Gastrocnemius medialis (tissue), 4 donors: ENCODE data around the gene HEATR5A. TPM values are rescaled to one million over a fixed set of nuclear protein-coding genes. Genes with fewer than 3 reads are reported as not detected.
"Not testable (repeated sequence)": the region's sequence is repeated elsewhere in the genome, so short reads cannot be mapped to it uniquely, and the experiment has no call there.

Experiments
- ATAC-seq, 2 donors: fragments of 150-250 bp; one replicate each; pipeline ENCODE4 v1.9.1; 2016
- DNase-seq, 2 donors: peaks; one replicate each; pipeline ENCODE4 v3.0.0-alpha.2; 2019
- H3K27ac ChIP-seq, 4 donors: fragments of 200-600 bp; sonication (generic); 1 replicate in 1 of 4; 2 replicates in 3 of 4; pipeline ENCODE4 v1.5.1; 2016 to 2018; ENCODE audit warnings: mild to moderate bottlenecking in 2 of 4, moderate library complexity in 1 of 4
- H3K27me3 ChIP-seq, 3 donors: fragments of 200-600 bp; sonication (generic) in 2 of 3; 1 replicate in 1 of 3; 2 replicates in 2 of 3; pipeline versions ENCODE4 v1.5.1 to v1.6.0; 2016 to 2019; ENCODE audit warnings: mild to moderate bottlenecking in 1 of 3, moderate library complexity in 1 of 3
- H3K36me3 ChIP-seq, 2 donors: fragments of 200-600 bp; sonication (generic) in 1 of 2; one replicate each; pipeline ENCODE4 v1.5.1; 2017 to 2018
- H3K4me1 ChIP-seq, 2 donors: fragments of 200-600 bp; sonication (generic) in 1 of 2; one replicate each; pipeline ENCODE4 v1.5.1; 2016 to 2017; ENCODE audit warnings: mild to moderate bottlenecking in 2 of 2
- H3K4me3 ChIP-seq, 4 donors: fragments of 200-600 bp; sonication (generic) in 3 of 4; 1 replicate in 1 of 4; 2 replicates in 3 of 4; pipeline ENCODE4 v1.5.1; 2016 to 2019; ENCODE audit warnings: mild to moderate bottlenecking in 2 of 4
- H3K9me3 ChIP-seq, 3 donors: fragments of 200-600 bp; sonication (generic) in 2 of 3; 1 replicate in 1 of 3; 2 replicates in 2 of 3; pipeline ENCODE4 v1.5.1; 2016 to 2019
- POLR2A ChIP-seq, 2 donors: fragments of 450-650 bp; IDR thresholded peaks; one replicate each; pipeline ENCODE4 v1.6.1; 2017; ENCODE audit warnings: antibody characterized with exemption in 2 of 2, mild to moderate bottlenecking in 2 of 2, moderate library complexity in 2 of 2
- in situ Hi-C, 4 donors: fragments of 200-750 bp; cut with MboI; loops; one replicate each; pipeline versions ENCODE4 v1.15.0 to v1.8.0; 2017; ENCODE audit warnings: low sequenced_read_pairs in 4 of 4
- intact Hi-C: fragments of 100-400 bp; cut with DNase I; formaldehyde crosslinking; loops from one replicate; pipeline ENCODE4 v1.15.1; 2023; ENCODE audit warnings: low total_unique reads
- total RNA-seq, 4 donors: library from RNA; depleted of rRNA; stranded (reverse); fragments of >200 nt; gene quantifications; one replicate each; pipeline versions ENCODE4 v1.1.0 to v1.2.3, GENCODE V29; 2016
- TF ChIP-seq, protein P1 (sequence below), 5 experiments: fragments of 450-650 bp in 3 of 5; fragments of 200-600 bp in 2 of 5; sonication (generic) in 2 of 5; IDR thresholded peaks in 4 of 5; conservative IDR thresholded peaks in 1 of 5; 1 replicate in 4 of 5; 2 replicates in 1 of 5; pipeline ENCODE4 v1.5.1; 2016 to 2019; ENCODE audit warnings: antibody characterized with exemption in 5 of 5, mild to moderate bottlenecking in 3 of 5, moderate library complexity in 3 of 5

HEATR5A gene
- total RNA-seq, 4 donors from 2014 or later = 11.3 to 39.7 (median 19.3) TPM

DNA sequence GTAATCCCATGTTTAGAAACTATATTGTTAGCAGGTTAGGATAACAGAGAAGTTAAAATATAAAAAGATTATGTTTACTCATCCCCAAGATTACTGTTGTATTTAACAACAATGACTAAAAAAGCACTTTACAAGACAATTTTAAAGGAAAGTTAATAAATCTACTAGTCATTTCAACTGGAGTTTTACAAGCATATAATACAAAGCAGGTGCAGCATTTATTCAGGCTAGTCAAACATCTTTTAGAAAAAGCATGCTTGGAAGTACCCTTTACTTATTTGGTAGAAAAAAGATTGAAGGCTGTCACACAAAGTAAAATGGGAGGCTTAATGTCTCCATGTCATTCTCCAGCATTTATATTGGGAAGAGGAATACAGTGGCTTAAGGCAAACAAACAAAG lies 80.6 kb downstream of the HEATR5A start:
- no peak for DNase-seq
- intact Hi-C loops (no loop called here), in situ Hi-C loops (loop anchor here in 1 of 4 donors (25.0 kb wide), 1 partner anchor 127 kb away; the partner anchor contains the start of gene HECTD1)
- no peak for ATAC-seq
- no peak for TF ChIP-seq POLR2A (IDR thresholded peaks at IDR 0.05)
- TF ChIP-seq, protein P1, sequence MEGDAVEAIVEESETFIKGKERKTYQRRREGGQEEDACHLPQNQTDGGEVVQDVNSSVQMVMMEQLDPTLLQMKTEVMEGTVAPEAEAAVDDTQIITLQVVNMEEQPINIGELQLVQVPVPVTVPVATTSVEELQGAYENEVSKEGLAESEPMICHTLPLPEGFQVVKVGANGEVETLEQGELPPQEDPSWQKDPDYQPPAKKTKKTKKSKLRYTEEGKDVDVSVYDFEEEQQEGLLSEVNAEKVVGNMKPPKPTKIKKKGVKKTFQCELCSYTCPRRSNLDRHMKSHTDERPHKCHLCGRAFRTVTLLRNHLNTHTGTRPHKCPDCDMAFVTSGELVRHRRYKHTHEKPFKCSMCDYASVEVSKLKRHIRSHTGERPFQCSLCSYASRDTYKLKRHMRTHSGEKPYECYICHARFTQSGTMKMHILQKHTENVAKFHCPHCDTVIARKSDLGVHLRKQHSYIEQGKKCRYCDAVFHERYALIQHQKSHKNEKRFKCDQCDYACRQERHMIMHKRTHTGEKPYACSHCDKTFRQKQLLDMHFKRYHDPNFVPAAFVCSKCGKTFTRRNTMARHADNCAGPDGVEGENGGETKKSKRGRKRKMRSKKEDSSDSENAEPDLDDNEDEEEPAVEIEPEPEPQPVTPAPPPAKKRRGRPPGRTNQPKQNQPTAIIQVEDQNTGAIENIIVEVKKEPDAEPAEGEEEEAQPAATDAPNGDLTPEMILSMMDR (IDR thresholded peaks at IDR 0.05 in 4 of 5, conservative IDR thresholded peaks at IDR 0.05 in 1 of 5) = no peak
- no peak overlapping the region for H3K4me3 ChIP-seq
- H3K4me1 ChIP-seq = peaks cover 18 to 23% of the 10 kb centered on the region in 2 donors
- peak overlapping the region; percentile 18 to 91 (median 62) for H3K27ac ChIP-seq
- peaks cover 0 to 9% of the 10 kb centered on the region in 2 donors for H3K36me3 ChIP-seq
- no peaks in the 10 kb centered on the region for H3K27me3 ChIP-seq
- H3K9me3 ChIP-seq = no peaks in the 10 kb centered on the region

DNA sequence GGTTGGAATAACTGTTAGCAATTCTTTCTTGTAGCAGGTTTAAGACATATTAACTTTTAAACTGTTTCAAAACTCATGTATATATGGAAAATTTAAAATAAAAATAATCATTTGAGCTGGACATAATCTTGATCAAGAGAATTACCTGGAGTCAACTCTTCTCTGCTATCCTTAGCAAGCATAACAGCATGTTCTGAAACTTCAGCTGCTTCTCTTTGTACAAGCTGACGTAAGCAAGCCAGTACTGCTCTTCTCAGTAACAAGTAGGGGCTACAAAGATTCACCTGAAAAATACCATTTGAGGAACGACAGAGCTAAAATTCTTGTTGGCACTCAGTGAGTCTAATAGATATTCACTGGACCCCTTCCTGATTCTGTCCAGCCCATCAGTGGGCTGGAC lies 83.0 kb downstream of the HEATR5A start:
- Histone ChIP-seq H3K4me3 (no peak overlapping the region), H3K27me3 (no peaks in the 10 kb centered on the region), H3K4me1 (peaks cover 18 to 23% of the 10 kb centered on the region in 2 donors), H3K27ac (peak overlapping the region; percentile 78 to 91 (median 87)), H3K36me3 (peaks cover 0 to 8% of the 10 kb centered on the region in 2 donors), H3K9me3 (no peaks in the 10 kb centered on the region)
- intact Hi-C loops = loop anchor here (1.0 kb wide), 2 partner anchors 108 to 130 kb away; partner anchors contain the start of gene HECTD1
- DNase-seq = peak in 1 of 2 donors; percentile 19
- TF ChIP-seq, protein P1 (IDR thresholded peaks at IDR 0.05 in 4 of 5, conservative IDR thresholded peaks at IDR 0.05 in 1 of 5) = no peak
- no peak for TF ChIP-seq POLR2A (IDR thresholded peaks at IDR 0.05)
- ATAC-seq = peak; percentile 92 to 95
- in situ Hi-C loops = loop anchor here in 1 of 4 donors (25.0 kb wide), 1 partner anchor 125 kb away; the partner anchor contains the start of gene HECTD1

DNA sequence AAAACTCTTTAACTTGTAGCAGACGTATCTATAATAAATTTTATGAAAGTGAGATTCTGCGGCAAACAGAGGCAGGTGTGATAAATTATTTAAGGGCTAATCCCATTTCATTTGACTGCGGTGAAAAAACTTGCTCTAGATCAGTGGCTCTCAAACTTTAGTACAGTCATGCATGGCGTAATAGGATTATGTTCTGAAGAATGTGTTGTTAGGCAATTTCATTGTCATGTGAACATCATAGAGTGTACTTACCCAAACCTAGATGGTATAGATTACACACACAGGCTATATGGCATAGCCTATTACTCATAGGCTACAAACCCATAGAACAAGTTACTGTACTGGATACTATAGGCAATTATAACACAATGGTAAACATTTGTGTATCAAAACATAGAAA lies 83.7 kb downstream of the HEATR5A start:
- ATAC-seq (peak; percentile 87 to 91), DNase-seq (no peak)
- Histone ChIP-seq H3K27me3 (no peaks in the 10 kb centered on the region), H3K9me3 (no peaks in the 10 kb centered on the region), H3K36me3 (peaks cover 0 to 15% of the 10 kb centered on the region in 2 donors), H3K4me3 (no peak overlapping the region), H3K27ac (peak overlapping the region; percentile 78 to 91 (median 87)), H3K4me1 (peaks cover 18 to 23% of the 10 kb centered on the region in 2 donors)
- no peak for TF ChIP-seq POLR2A (IDR thresholded peaks at IDR 0.05)
- TF ChIP-seq, protein P1 (IDR thresholded peaks at IDR 0.05 in 4 of 5, conservative IDR thresholded peaks at IDR 0.05 in 1 of 5) = peak in 1 of 5 experiments; percentile 17
- intact Hi-C loops = loop anchor here (1.0 kb wide), 2 partner anchors 107 to 129 kb away; partner anchors contain the start of gene HECTD1
- in situ Hi-C loops = loop anchor here in 1 of 4 donors (25.0 kb wide), 1 partner anchor 124 kb away; the partner anchor contains the start of gene HECTD1

DNA sequence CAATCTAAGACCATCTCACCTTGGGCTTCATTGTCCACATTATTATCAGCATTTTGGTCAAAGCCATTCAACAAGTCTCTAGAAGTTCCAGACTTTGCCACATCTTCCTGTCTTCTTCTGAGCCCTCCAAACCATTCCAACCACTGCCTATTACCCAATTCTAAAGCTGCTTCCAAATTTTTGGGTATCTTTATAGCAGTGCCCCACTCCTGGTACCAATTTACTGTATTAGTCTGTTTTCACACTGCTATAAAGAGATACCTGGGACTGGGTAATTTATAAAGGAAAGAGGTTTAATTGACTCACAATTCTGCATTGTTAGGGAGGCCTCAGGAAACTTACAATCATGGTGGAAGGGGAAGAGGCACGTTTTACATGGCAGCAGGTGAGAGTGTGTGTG lies 89.0 kb downstream of the HEATR5A start:
- H3K4me3 ChIP-seq, H3K9me3 ChIP-seq, intact Hi-C loops, H3K27ac ChIP-seq, H3K27me3 ChIP-seq, DNase-seq, ATAC-seq, H3K4me1 ChIP-seq: not testable (repeated sequence)
- in situ Hi-C loops = loop anchor here in 1 of 4 donors (25.0 kb wide), 1 partner anchor 119 kb away; the partner anchor contains the start of gene HECTD1
- peaks cover 0 to 29% of the 10 kb centered on the region in 2 donors for H3K36me3 ChIP-seq

DNA sequence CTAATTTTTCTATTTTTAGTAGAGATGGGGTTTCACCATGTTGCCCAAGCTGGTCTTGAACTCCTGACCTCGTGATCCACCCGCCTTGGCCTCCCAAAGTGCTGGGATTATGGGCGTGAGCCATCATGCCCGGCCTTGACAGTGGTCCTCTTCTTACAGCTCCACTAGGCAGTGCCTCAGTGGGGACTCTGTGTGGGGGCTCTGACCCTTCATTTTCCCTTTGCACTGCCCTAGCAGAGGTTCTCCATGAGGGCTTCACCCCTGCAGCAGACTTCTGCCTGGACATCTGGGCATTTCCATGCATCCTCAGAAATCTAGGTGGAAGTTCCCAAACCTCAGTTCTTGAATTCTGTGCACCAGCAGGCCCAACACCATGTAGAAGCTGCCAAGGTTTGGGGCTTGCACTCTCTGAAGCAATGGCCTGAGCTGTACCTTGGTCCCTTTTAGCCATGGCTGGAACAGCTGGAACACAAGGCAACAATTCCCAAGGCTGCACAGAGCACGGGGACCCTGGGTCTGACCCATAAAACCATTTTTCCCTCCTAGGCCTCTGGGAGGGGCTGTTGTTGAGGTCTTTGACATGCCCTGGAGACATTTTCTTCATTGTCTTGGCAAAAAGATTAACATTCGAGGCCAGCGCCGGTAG lies 90.4 kb downstream of the HEATR5A start:
- H3K27me3 ChIP-seq, H3K9me3 ChIP-seq, H3K4me1 ChIP-seq, H3K4me3 ChIP-seq, H3K27ac ChIP-seq, ATAC-seq, DNase-seq, intact Hi-C loops: not testable (repeated sequence)
- H3K36me3 ChIP-seq = peaks cover 0 to 29% of the 10 kb centered on the region in 2 donors
- in situ Hi-C loops = loop anchor here in 1 of 4 donors (25.0 kb wide), 1 partner anchor 118 kb away; the partner anchor contains the start of gene HECTD1
